Activated T-cell treated with anti-CD3 and anti-CD28 coated beads, Interleukin-2, amount 50 U/mL, for 24 hours (primary cell): ENCODE results near the gene EDN2.

Experiments
- DNase-seq: peaks from one replicate; pipeline ENCODE4 v3.0.0-alpha.2; 2020
- H3K27ac Mint-ChIP-seq: 2 replicates; pipeline ENCODE4 v1.8.0; 2020; ENCODE audit warnings: mild to moderate bottlenecking, mixed read lengths
- H3K27me3 Mint-ChIP-seq: 2 replicates; pipeline ENCODE4 v1.8.0; 2020; ENCODE audit warnings: mixed read lengths
- H3K36me3 Mint-ChIP-seq: 2 replicates; pipeline ENCODE4 v1.8.0; 2020; ENCODE audit warnings: low read depth, mixed read lengths
- H3K4me1 Mint-ChIP-seq: 2 replicates; pipeline ENCODE4 v1.8.0; 2020; ENCODE audit warnings: low read depth, mixed read lengths
- H3K4me3 Mint-ChIP-seq: 2 replicates; pipeline ENCODE4 v1.8.0; 2020; ENCODE audit warnings: mild to moderate bottlenecking, moderate library complexity, mixed read lengths
- H3K9me3 Mint-ChIP-seq: 2 replicates; pipeline ENCODE4 v1.8.0; 2020; ENCODE audit warnings: mixed read lengths

Gene EDN2

GRCh38 chr1:41484402-41485241 lies at the start of gene EDN2:
TSS of gene EDN2 (minus strand) at chr1:41484683. CDS start at chr1:41484601, 82 bp downstream.
- no peaks in the 10 kb centered on the region for H3K36me3 Mint-ChIP-seq
- H3K27me3 Mint-ChIP-seq, result peaks cover 31% of the 10 kb centered on the region
- H3K9me3 Mint-ChIP-seq, result no peaks in the 10 kb centered on the region
- H3K4me3 Mint-ChIP-seq, result no peak within 1 kb of the TSS
- DNase-seq, result no peak
- no peak within 1 kb of the TSS for H3K27ac Mint-ChIP-seq
- peaks cover 14% of the 10 kb centered on the region for H3K4me1 Mint-ChIP-seq

- Mint-ChIP-seq H3K36me3 (peaks cover 73% of the 10 kb centered on the region), H3K27ac (peak overlapping the region; percentile 36), H3K27me3 (no peaks in the 10 kb centered on the region), H3K9me3 (no peaks in the 10 kb centered on the region), H3K4me3 (no peak overlapping the region), H3K4me1 (peaks cover 2% of the 10 kb centered on the region)
- peak; percentile 27 for DNase-seq
Observed at GRCh38 chr1:41533731-41534080, 49.2 kb upstream of the EDN2 start.

DNA sequence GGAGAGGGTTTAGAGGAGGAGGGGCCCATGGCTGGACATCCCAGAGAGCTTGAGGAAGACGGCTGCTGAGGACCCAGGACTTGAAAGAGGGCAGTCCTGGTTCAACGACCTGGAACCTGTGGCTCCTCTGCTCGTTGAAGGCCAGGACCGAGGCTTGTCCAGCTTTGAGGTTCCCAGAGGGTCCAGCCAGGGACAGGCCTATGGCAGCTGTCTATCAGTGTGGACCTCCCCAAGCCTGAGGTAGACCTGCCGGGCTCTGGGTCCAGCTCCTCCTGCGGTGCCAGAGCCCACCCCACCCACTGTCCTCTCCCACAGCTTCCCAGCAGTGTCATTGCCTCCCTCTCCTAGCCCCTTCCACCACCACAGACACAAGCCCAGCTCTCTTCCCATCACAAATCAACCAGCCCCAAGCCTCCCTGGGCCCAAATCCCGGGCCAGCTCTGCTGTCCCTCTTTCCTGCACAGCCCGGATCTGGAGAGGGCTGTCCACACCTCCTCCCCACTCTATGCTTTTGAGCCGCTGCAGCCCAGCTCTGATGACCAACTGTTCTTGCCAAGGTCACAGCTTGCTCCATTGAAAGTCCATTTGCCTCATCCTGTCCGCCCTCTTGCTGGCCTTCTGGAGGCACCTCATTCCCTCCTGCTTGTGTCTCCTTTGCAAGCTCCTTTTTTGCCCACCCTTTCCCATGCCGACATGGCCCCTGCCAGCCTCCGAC lies 48.7 kb upstream of the EDN2 start:
- Mint-ChIP-seq H3K4me3 (no peak overlapping the region), H3K9me3 (no peaks in the 10 kb centered on the region), H3K27me3 (no peaks in the 10 kb centered on the region), H3K27ac (peak overlapping the region; percentile 36), H3K36me3 (peaks cover 67% of the 10 kb centered on the region), H3K4me1 (peaks cover 2% of the 10 kb centered on the region)
- peak; percentile 27 for DNase-seq

DNA sequence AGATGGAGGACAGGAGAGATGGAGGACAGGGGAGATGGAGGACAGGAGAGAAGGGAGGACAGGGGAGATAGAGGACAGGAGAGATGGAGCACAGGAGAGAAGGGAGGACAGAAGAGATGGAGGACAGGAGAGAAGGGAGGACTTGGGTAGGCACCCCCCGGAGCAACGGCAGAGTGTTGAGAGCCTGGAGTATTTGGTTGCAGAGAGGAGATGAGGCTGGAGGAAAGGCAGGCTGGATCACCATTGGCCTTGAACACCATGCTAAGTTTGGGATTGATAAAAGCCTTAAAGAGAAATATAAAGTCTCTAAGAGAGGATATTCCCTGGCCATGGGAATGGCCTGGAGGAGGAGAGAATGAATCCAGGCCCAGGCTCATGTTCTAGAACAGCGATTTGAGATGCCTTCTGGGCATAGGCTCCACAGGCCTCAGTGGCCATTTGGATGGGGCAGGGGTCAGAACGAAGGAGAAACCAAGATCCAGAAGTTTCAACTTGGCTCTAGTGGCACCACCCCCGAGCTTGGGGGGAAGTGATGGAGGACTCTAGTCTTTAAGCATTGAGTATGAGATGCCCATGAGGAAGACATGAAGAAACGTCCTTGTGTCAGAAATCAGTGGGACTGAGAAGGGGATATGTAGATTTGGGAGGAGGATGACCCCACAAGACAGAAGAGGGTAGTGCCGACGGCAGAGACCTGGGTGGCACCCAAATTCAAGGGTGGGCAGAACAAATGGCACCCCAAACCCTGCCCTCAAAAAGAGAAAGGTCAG lies 47.9 kb upstream of the EDN2 start:
- Mint-ChIP-seq H3K27me3 (no peaks in the 10 kb centered on the region), H3K9me3 (no peaks in the 10 kb centered on the region), H3K4me1 (peaks cover 2% of the 10 kb centered on the region), H3K36me3 (peaks cover 59% of the 10 kb centered on the region), H3K4me3 (no peak overlapping the region), H3K27ac (peak overlapping the region; percentile 12)
- peak; percentile 23 for DNase-seq

DNA sequence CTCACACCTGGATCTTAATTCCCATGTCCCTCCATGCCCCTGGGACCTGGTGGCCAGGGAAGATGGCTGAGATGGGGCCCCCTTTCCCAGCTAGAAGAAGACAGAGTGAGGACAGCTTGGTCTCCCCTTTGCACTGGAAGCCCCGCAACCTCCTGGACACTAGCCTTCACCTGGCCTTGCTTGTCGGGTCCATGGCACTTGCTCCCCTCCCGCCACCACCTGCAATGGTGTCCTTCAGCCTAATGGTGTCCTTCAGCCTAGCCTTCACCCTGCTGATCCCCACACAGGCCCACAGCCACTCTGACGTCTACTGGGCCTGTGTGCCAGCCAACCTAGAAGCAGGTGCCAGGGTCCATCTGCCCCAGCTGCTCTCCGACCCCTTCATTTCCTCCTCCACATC lies 45.9 kb upstream of the EDN2 start:
- no peaks in the 10 kb centered on the region for H3K9me3 Mint-ChIP-seq
- peaks cover 2% of the 10 kb centered on the region for H3K4me1 Mint-ChIP-seq
- H3K27ac Mint-ChIP-seq, result no peak overlapping the region

GRCh38 chr1:41529621-41530395 lies 45.3 kb upstream of the EDN2 start:
- no peaks in the 10 kb centered on the region for H3K9me3 Mint-ChIP-seq
- H3K36me3 Mint-ChIP-seq, result peaks cover 44% of the 10 kb centered on the region
- H3K4me1 Mint-ChIP-seq, result peaks cover 2% of the 10 kb centered on the region
- no peaks in the 10 kb centered on the region for H3K27me3 Mint-ChIP-seq
- peak overlapping the region; percentile 34 for H3K27ac Mint-ChIP-seq
- H3K4me3 Mint-ChIP-seq, result no peak overlapping the region
- DNase-seq, result no peak

More for the DNA sequence above, 45.9 kb upstream of the EDN2 start:
- H3K36me3 Mint-ChIP-seq, result peaks cover 43% of the 10 kb centered on the region
- no peak overlapping the region for H3K4me3 Mint-ChIP-seq
- no peaks in the 10 kb centered on the region for H3K27me3 Mint-ChIP-seq
- DNase-seq, result peak; percentile 29

DNA sequence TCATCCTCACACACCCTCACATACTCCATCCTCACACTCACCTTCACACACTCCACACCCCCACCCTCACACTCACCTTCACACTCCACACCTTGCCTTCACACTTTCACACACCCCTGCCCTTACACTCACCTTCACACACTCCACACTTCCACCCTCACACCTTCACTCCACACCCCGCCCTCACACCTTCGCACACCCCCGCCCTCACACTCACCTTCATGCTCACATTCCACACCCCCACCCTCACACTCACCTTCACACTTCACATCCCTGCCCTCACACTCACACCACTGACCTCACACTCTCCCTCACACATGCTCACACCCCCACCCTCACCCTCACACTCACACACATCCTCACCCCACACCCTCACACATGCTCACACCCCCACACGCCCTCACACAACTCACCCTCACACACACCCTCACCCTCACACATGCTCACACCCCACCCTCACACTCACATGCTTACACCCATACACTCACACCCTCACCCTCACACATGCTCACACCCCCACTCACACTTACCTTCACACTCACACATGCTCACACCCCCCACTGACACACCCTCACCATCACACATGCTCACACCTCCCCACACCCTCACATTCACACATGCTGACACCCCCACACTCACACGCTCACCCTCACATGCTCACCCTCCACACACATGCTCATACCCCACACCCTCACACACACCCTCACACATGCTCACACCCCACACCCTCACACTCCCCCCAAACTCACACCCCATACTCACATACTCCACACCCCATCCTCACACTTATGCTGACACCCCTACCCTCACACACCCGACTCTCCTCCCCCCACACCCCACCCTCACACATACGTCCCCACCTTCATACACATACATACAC lies 44.5 kb upstream of the EDN2 start:
- Mint-ChIP-seq H3K27ac (no peak overlapping the region), H3K27me3 (no peaks in the 10 kb centered on the region), H3K4me3 (no peak overlapping the region), H3K36me3 (peaks cover 44% of the 10 kb centered on the region), H3K9me3 (no peaks in the 10 kb centered on the region), H3K4me1 (peaks cover 2% of the 10 kb centered on the region)
- peak; percentile 23 for DNase-seq

GRCh38 chr1:41528106-41528505 lies 43.6 kb upstream of the EDN2 start:
- no peak overlapping the region for H3K27ac Mint-ChIP-seq
- peaks cover 43% of the 10 kb centered on the region for H3K36me3 Mint-ChIP-seq
- H3K4me1 Mint-ChIP-seq, result no peaks in the 10 kb centered on the region
- H3K9me3 Mint-ChIP-seq, result no peaks in the 10 kb centered on the region
- H3K4me3 Mint-ChIP-seq, result no peak overlapping the region
- DNase-seq, result no peak
- H3K27me3 Mint-ChIP-seq, result no peaks in the 10 kb centered on the region

GRCh38 chr1:41526956-41527561 lies 42.6 kb upstream of the EDN2 start:
- Mint-ChIP-seq H3K27ac (no peak overlapping the region), H3K27me3 (no peaks in the 10 kb centered on the region), H3K4me1 (no peaks in the 10 kb centered on the region), H3K36me3 (peaks cover 46% of the 10 kb centered on the region), H3K4me3 (no peak overlapping the region), H3K9me3 (no peaks in the 10 kb centered on the region)
- no peak for DNase-seq

GRCh38 chr1:41525891-41526587 lies 41.6 kb upstream of the EDN2 start:
- DNase-seq, result no peak
- Mint-ChIP-seq H3K4me1 (no peaks in the 10 kb centered on the region), H3K9me3 (no peaks in the 10 kb centered on the region), H3K27ac (no peak overlapping the region), H3K27me3 (no peaks in the 10 kb centered on the region), H3K4me3 (no peak overlapping the region), H3K36me3 (peaks cover 56% of the 10 kb centered on the region)

DNA sequence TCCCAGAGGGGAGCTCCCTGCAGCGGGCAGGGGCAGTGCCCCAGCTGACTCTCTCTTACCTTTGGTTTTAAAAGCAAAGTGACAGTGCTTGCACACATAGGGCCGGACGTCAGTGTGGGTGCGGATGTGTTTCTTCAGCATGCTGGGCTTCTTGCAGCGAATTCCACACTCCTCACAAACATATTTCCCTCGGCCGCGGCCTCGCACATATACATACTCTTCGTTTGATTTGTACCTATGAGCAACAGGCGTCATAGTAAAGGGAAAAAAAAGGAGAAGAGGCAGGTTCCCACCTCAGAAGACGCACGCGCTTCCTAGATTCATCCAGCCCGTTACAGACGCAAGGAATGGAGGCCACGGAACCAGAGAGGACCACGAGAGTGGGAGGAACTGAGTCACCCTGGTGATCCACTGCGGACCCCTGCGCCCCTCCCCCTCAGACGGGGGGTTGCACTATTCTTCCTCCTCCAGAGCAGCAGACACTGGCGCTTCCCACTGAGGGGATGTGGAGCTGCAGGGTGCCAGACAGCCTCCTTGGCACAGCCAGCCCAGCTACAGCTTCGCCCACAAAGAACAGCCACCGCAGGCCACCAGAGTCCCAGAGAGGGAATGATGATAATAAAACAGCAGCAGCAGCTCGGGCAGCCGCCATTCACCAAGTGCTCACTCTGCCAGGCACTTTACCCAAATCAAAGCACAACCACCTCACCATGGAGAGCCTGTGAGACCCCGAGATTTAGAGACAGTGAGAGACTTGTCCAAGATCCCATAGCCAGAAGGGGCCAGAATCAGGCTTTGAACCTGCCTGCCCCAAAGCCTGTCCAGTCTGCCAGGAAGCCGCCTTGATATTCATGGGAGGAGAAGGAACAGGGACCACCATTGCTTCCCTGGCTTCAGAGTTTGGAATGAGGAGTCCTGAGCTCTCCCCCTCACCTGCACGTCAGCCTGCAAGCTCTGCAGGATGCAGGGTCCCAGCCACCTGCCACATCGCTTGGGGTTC lies 40.5 kb upstream of the EDN2 start:
- Mint-ChIP-seq H3K27ac (peak overlapping the region; percentile 57), H3K4me1 (no peaks in the 10 kb centered on the region), H3K9me3 (no peaks in the 10 kb centered on the region), H3K4me3 (no peak overlapping the region), H3K27me3 (no peaks in the 10 kb centered on the region), H3K36me3 (peaks cover 57% of the 10 kb centered on the region)
- DNase-seq, result no peak
